ENCODE results near the gene RNU6-9. TPM values are rescaled to one million over a fixed set of nuclear protein-coding genes. Genes with fewer than 3 reads are reported as not detected.

RNU6-9 gene
- total and polyA plus RNA-seq, 8 donors: not detected

GRCh38 chr19:858284-858683 lies 35.0 kb upstream of the RNU6-9 start:
- intact Hi-C loops (cut with DNase I): no loop called here
- Histone ChIP-seq H3K9me3 (no peaks in the 10 kb centered on the region), H3K4me1 (no peaks in the 10 kb centered on the region), H3K36me3 (no peaks in the 10 kb centered on the region), H3K4me3 (no peak overlapping the region), H3K27ac (no peak overlapping the region), H3K27me3 (peaks cover 0 to 1% (median 0%) of the 10 kb centered on the region in 4 donors)
- DNase-seq (peak in 1 of 6 donors; percentile 24), ATAC-seq (no peak), FAIRE-seq (no peak)
- TF ChIP-seq, protein P1, sequence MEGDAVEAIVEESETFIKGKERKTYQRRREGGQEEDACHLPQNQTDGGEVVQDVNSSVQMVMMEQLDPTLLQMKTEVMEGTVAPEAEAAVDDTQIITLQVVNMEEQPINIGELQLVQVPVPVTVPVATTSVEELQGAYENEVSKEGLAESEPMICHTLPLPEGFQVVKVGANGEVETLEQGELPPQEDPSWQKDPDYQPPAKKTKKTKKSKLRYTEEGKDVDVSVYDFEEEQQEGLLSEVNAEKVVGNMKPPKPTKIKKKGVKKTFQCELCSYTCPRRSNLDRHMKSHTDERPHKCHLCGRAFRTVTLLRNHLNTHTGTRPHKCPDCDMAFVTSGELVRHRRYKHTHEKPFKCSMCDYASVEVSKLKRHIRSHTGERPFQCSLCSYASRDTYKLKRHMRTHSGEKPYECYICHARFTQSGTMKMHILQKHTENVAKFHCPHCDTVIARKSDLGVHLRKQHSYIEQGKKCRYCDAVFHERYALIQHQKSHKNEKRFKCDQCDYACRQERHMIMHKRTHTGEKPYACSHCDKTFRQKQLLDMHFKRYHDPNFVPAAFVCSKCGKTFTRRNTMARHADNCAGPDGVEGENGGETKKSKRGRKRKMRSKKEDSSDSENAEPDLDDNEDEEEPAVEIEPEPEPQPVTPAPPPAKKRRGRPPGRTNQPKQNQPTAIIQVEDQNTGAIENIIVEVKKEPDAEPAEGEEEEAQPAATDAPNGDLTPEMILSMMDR (IDR thresholded peaks at IDR 0.05): no peak
- 66 to 80% methylated on average over 9 of the region's 9 CpGs for WGBS, 2 donors

- Histone ChIP-seq H3K4me1 (peaks cover 0 to 2% (median 0%) of the 10 kb centered on the region in 3 donors), H3K27me3 (no peaks in the 10 kb centered on the region), H3K4me3 (peak within 1 kb of the TSS in 3 of 4 donors; percentile 18 to 42 (median 28)), H3K9me3 (no peaks in the 10 kb centered on the region), H3K27ac (no peak within 1 kb of the TSS), H3K36me3 (no peaks in the 10 kb centered on the region)
- intact Hi-C loops (cut with DNase I): no loop called here
- ATAC-seq (peak in 2 of 4 donors; percentile 1 to 26), FAIRE-seq (no peak), DNase-seq (peak in 2 of 6 donors; percentile 50 to 76)
- WGBS, 2 donors: 47 to 65% methylated on average over 21 to 24 of the region's 24 CpGs
- TF ChIP-seq, protein P1 (IDR thresholded peaks at IDR 0.05): no peak
Measured at GRCh38 chr19:858868-859843, 34.1 kb upstream of the RNU6-9 start, which contains the start of gene CFD. Gene CFD, plus strand, starts transcription at chr19:859664. Its CDS starts 26 bp downstream, at chr19:859690.

DNA sequence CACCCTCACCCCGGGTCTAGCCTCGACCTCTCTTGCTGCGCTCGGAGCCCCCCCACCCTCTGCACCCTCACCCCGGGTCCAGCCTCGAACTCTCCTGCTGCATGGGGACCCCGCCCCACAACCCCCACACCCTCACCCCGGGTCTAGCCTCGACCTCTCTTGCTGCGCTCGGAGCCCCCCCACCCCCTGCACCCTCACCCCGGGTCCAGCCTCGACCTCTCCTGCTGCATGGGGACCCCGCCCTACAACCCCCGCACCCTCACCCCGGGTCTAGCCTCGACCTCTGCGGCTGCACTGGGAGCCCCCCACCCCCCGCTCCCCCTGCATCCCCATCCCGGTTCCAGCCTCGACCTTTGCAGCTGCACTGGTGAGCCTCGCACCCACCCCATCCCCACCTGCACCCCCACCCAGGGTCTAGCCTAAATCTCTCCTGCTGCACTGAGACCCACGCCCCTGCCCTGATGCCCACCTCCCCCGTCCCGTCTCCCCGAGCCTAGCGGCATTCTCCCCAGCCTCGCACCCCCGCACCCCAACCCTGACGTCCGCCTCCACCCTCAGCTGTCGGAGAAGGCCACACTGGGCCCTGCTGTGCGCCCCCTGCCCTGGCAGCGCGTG lies 32.0 kb upstream of the RNU6-9 start:
- Histone ChIP-seq H3K9me3 (no peaks in the 10 kb centered on the region), H3K27ac (no peak overlapping the region), H3K36me3 (no peaks in the 10 kb centered on the region), H3K4me3 (peak overlapping the region in 1 of 4 donors; percentile 42), H3K4me1 (peaks cover 0 to 3% (median 0%) of the 10 kb centered on the region in 3 donors), H3K27me3 (no peaks in the 10 kb centered on the region)
- WGBS, 2 donors: 45 to 53% methylated on average over 18 to 33 of the region's 35 CpGs
- TF ChIP-seq, protein P1 (IDR thresholded peaks at IDR 0.05): no peak
- intact Hi-C loops (cut with DNase I): loop anchor here in 1 of 3 donors (5.0 to 10.0 kb wide), 2 partner anchors 89 to 124 kb away; partner anchors contain the start of gene WDR18
- no peak for ATAC-seq
- no peak for FAIRE-seq
- DNase-seq: peak in 1 of 6 donors; percentile 84

- no peaks in the 10 kb centered on the region for H3K36me3 ChIP-seq
- no peaks in the 10 kb centered on the region for H3K27me3 ChIP-seq
- H3K4me3 ChIP-seq: no peak overlapping the region
- ATAC-seq (peak in 3 of 4 donors; percentile 39 to 48 (median 47)), DNase-seq (peak in 4 of 6 donors; percentile 49 to 86 (median 65)), FAIRE-seq (no peak)
- H3K4me1 ChIP-seq: peaks cover 0 to 3% (median 0%) of the 10 kb centered on the region in 3 donors
- TF ChIP-seq, protein P1 (IDR thresholded peaks at IDR 0.05): no peak
- WGBS, 2 donors: 15 to 20% methylated on average over 53 to 60 of the region's 60 CpGs
- no peaks in the 10 kb centered on the region for H3K9me3 ChIP-seq
- intact Hi-C loops (cut with DNase I): loop anchor here in 1 of 3 donors (5.0 to 10.0 kb wide), 2 partner anchors 90 to 123 kb away; partner anchors contain the start of gene WDR18
- no peak overlapping the region for H3K27ac ChIP-seq
Measured at GRCh38 chr19:861756-862580, 31.3 kb upstream of the RNU6-9 start.

All from pancreas (tissue), 10 donors.